Measurements from ENCODE around the gene COA3.

DNA sequence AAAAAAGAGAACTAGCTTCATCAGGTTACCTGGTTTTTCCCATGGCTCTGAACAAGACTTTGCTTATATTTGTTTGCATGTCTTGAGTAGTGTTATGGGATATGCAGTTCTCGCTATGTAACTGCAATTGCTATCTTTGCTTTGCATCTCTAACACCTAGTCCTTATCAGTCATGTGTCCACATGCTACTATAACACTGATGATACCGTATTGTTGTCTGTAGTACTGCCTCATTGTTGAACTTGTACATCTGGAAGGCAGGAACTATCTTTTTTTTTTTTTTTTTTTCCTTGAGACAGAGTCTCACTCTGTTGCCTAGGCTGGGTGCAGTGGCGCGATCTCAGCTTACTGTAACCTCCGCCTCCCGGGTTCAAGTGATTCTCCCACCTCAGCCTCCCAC, 37.2 kb upstream of the COA3 start:
- TF ChIP-seq MAX (CRISPR knock-in tag; IDR thresholded peaks at IDR 0.05) (no peak), ZNF263 (CRISPR knock-in tag; IDR thresholded peaks at IDR 0.05; ENCODE audit: low read depth) (no peak)
- TF ChIP-seq, protein P1, sequence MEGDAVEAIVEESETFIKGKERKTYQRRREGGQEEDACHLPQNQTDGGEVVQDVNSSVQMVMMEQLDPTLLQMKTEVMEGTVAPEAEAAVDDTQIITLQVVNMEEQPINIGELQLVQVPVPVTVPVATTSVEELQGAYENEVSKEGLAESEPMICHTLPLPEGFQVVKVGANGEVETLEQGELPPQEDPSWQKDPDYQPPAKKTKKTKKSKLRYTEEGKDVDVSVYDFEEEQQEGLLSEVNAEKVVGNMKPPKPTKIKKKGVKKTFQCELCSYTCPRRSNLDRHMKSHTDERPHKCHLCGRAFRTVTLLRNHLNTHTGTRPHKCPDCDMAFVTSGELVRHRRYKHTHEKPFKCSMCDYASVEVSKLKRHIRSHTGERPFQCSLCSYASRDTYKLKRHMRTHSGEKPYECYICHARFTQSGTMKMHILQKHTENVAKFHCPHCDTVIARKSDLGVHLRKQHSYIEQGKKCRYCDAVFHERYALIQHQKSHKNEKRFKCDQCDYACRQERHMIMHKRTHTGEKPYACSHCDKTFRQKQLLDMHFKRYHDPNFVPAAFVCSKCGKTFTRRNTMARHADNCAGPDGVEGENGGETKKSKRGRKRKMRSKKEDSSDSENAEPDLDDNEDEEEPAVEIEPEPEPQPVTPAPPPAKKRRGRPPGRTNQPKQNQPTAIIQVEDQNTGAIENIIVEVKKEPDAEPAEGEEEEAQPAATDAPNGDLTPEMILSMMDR (IDR thresholded peaks at IDR 0.05) = no peak
